ENCODE data around the gene LLCFC1.

DNA sequence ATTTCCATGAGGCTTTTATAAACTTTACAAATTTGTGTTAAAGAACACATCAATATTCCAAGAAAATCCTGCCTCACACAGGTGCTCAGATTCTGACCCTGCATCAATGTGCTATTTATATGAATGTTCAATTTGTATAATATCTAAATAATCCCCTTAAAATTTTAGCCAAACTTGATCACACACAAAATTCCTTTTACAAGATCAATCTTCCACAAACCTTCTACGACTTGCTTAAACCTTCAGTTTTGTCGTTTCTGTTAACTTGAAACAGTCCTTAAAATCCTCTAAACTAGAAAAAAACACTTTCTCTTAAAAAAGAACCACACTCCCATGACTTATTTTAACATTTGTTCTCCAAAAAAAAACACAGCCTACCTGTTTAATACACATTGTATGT is 33.5 kb upstream of the LLCFC1 start:
- TF ChIP-seq POLR2AphosphoS5 (IDR thresholded peaks at IDR 0.05; ENCODE audit: low read depth, low read length) (no peak), TAF1 (IDR thresholded peaks at IDR 0.05; ENCODE audit: borderline replicate concordance, insufficient read depth, low read length) (no peak), SIN3A (IDR thresholded peaks at IDR 0.05; ENCODE audit: borderline replicate concordance, insufficient read depth, low read length) (no peak)
- TF ChIP-seq, protein P1, sequence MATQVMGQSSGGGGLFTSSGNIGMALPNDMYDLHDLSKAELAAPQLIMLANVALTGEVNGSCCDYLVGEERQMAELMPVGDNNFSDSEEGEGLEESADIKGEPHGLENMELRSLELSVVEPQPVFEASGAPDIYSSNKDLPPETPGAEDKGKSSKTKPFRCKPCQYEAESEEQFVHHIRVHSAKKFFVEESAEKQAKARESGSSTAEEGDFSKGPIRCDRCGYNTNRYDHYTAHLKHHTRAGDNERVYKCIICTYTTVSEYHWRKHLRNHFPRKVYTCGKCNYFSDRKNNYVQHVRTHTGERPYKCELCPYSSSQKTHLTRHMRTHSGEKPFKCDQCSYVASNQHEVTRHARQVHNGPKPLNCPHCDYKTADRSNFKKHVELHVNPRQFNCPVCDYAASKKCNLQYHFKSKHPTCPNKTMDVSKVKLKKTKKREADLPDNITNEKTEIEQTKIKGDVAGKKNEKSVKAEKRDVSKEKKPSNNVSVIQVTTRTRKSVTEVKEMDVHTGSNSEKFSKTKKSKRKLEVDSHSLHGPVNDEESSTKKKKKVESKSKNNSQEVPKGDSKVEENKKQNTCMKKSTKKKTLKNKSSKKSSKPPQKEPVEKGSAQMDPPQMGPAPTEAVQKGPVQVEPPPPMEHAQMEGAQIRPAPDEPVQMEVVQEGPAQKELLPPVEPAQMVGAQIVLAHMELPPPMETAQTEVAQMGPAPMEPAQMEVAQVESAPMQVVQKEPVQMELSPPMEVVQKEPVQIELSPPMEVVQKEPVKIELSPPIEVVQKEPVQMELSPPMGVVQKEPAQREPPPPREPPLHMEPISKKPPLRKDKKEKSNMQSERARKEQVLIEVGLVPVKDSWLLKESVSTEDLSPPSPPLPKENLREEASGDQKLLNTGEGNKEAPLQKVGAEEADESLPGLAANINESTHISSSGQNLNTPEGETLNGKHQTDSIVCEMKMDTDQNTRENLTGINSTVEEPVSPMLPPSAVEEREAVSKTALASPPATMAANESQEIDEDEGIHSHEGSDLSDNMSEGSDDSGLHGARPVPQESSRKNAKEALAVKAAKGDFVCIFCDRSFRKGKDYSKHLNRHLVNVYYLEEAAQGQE (IDR thresholded peaks at IDR 0.05; ENCODE audit: insufficient read depth in 1 of 2, low read depth in 2 of 2, low read length in 2 of 2), result no peak
